Endothelial cell of umbilical vein (primary cell): ENCODE results near the gene PPP1R15B. TPM values are rescaled to one million over a fixed set of nuclear protein-coding genes. Genes with fewer than 3 reads are reported as not detected.

ENCODE experiments used
- BruUV-seq: library from RNA; stranded (reverse); fragments of 400-500 nt; replicated peaks from 2 replicates; lab custom pipeline; 2021; lab: Mats Ljungman, UMichigan
- CTCF ChIA-PET: fragments of 300-600, 350-600 bp; sonication (Branson Sonifier 250); formaldehyde crosslinking; loops from one replicate; lab custom pipeline; 2021; ENCODE audit warnings: antibody characterized with exemption, inconsistent platforms; lab: Charles Lee
- POLR2A ChIA-PET: fragments of 300-600, 350-600 bp; sonication (Branson Sonifier 250); formaldehyde crosslinking; loops from one replicate; lab custom pipeline; 2021; ENCODE audit warnings: antibody characterized with exemption, inconsistent platforms; lab: Charles Lee
- DNase-seq: peaks from one replicate; pipeline ENCODE4 v3.0.0-alpha.2; 2011; ENCODE audit warnings: low read depth, low spot score
- FAIRE-seq: peaks from 2 replicates; lab custom pipeline; 2011; peaks lifted over from hg19 to GRCh38; lab: Jason Lieb, UNC
- H2AFZ ChIP-seq: 2 replicates; pipeline ENCODE4 v1.6.0; 2012; ENCODE audit warnings: low read depth, low read length, control low read depth, inconsistent platforms
- H3K27ac ChIP-seq: 2 replicates; pipeline ENCODE4 v1.5.1; 2011; ENCODE audit warnings: low read depth, mild to moderate bottlenecking, control low read depth, low read length, moderate library complexity; ENCODE audit not compliant: insufficient read depth
- H3K27me3 ChIP-seq, 2 experiments: 2 replicates each; pipeline versions ENCODE4 v1.6.0 to v1.6.1; 2011; ENCODE audit warnings: low read length in 2 of 2, mixed read lengths in 1 of 2; ENCODE audit not compliant: control insufficient read depth in 2 of 2, insufficient read depth in 2 of 2
- H3K36me3 ChIP-seq, 2 experiments: 2 replicates in 1 of 2; 3 replicates in 1 of 2; pipeline ENCODE4 v1.5.1; 2011; ENCODE audit warnings: low read length in 2 of 2, mild to moderate bottlenecking in 1 of 2, moderate library complexity in 1 of 2; ENCODE audit not compliant: control insufficient read depth in 2 of 2, insufficient read depth in 2 of 2; ENCODE audit errors: extremely low read depth in 1 of 2
- H3K4me1 ChIP-seq: 3 replicates; pipeline ENCODE4 v1.5.1; 2011; ENCODE audit warnings: mild to moderate bottlenecking, low read length; ENCODE audit not compliant: control insufficient read depth, insufficient read depth; ENCODE audit errors: extremely low read depth
- H3K4me2 ChIP-seq: 2 replicates; pipeline ENCODE4 v1.6.1; 2011; ENCODE audit warnings: low read length, control low read depth, mixed read lengths; ENCODE audit not compliant: insufficient read depth
- H3K4me3 ChIP-seq, 3 experiments: fragments of 200-600 bp in 1 of 3; sonication (generic), shearing (Covaris generic) in 1 of 3; replicated peaks in 1 of 3; 2 replicates each; pipeline ENCODE4 v1.5.1; 2011 to 2016; ENCODE audit warnings: control low read depth in 3 of 3, low read length in 3 of 3, mild to moderate bottlenecking in 2 of 3, inconsistent platforms in 1 of 3, low read depth in 1 of 3, moderate library complexity in 1 of 3; ENCODE audit not compliant: insufficient read depth in 1 of 3
- H3K79me2 ChIP-seq: 2 replicates; pipeline ENCODE4 v1.6.0; 2012; ENCODE audit warnings: low read length, inconsistent platforms; ENCODE audit not compliant: control insufficient read depth, insufficient read depth
- H3K9ac ChIP-seq: replicated peaks from 2 replicates; pipeline ENCODE3; 2011; ENCODE audit warnings: low read length, control low read depth; ENCODE audit not compliant: insufficient read depth; ENCODE audit errors: extremely low read depth
- H3K9me1 ChIP-seq: replicated peaks from 3 replicates; pipeline ENCODE4 v1.6.0; 2011; ENCODE audit warnings: mild to moderate bottlenecking, low read length; ENCODE audit not compliant: control insufficient read depth, insufficient read depth; ENCODE audit errors: extremely low read depth
- H3K9me3 ChIP-seq: replicated peaks from 2 replicates; pipeline ENCODE4 v1.5.1; 2012; ENCODE audit warnings: low read length, inconsistent platforms; ENCODE audit not compliant: control insufficient read depth, insufficient read depth
- H4K20me1 ChIP-seq: replicated peaks from 2 replicates; pipeline ENCODE3; 2011; ENCODE audit warnings: mild to moderate bottlenecking, low read length; ENCODE audit not compliant: control insufficient read depth, insufficient read depth; ENCODE audit errors: extremely low read depth
- CTCF ChIP-seq, 2 donors: IDR thresholded peaks; 1 replicate in 1 of 2; 2 replicates in 1 of 2; pipeline ENCODE4 v1.5.1; 2011; ENCODE audit warnings: low read length in 2 of 2, mild to moderate bottlenecking in 2 of 2, moderate library complexity in 2 of 2, control low read depth in 1 of 2, inconsistent platforms in 1 of 2, low read depth in 1 of 2; ENCODE audit not compliant: insufficient read depth in 1 of 2; ENCODE audit errors: extremely low read depth in 1 of 2
- EZH2 ChIP-seq: IDR thresholded peaks from 2 replicates; pipeline ENCODE4 v1.6.1; 2012; ENCODE audit warnings: borderline replicate concordance, low read depth, mild to moderate bottlenecking, moderate library complexity, low read length, inconsistent platforms; ENCODE audit not compliant: severe bottlenecking
- FOS ChIP-seq: IDR thresholded peaks from 2 replicates; pipeline ENCODE4 v1.6.1; 2011; ENCODE audit warnings: mild to moderate bottlenecking, low read length, moderate library complexity, borderline replicate concordance; ENCODE audit not compliant: insufficient read depth
- GATA2 ChIP-seq: IDR thresholded peaks from 2 replicates; pipeline ENCODE4 v1.7.0; 2011; ENCODE audit warnings: low read depth, mild to moderate bottlenecking, moderate library complexity, mixed read lengths, low read length; ENCODE audit not compliant: insufficient read length, insufficient read depth
- JUN ChIP-seq: IDR thresholded peaks from 2 replicates; pipeline ENCODE4 v1.6.1; 2011; ENCODE audit warnings: borderline replicate concordance, low read depth; ENCODE audit not compliant: insufficient read length, insufficient read depth
- MAX ChIP-seq: IDR thresholded peaks from 2 replicates; pipeline ENCODE4 v1.6.1; 2011; ENCODE audit not compliant: insufficient read depth, insufficient read length
- MYC ChIP-seq: IDR thresholded peaks from one replicate; pipeline ENCODE4 v1.6.1; 2011; ENCODE audit warnings: mild to moderate bottlenecking, low read depth, low read length
- POLR2A ChIP-seq: IDR thresholded peaks from 2 replicates; pipeline ENCODE4 v1.6.1; 2012; ENCODE audit warnings: low read depth, mild to moderate bottlenecking, control low read depth, low read length
- POLR2AphosphoS5 ChIP-seq: IDR thresholded peaks from 2 replicates; pipeline ENCODE4 v1.6.1; 2012; ENCODE audit warnings: low read depth, mild to moderate bottlenecking, control low read depth, low read length, moderate library complexity; ENCODE audit not compliant: insufficient read depth
- dilution Hi-C: fragments of 300-500 bp; cut with MboI; formaldehyde crosslinking; loops from one replicate; pipeline ENCODE4 v1.15.0; 2019; ENCODE audit warnings: low sequenced_read_pairs; ENCODE audit not compliant: extremely low pct_ligation_motif_present
- intact Hi-C: fragments of 100-400 bp; cut with micrococcal nuclease; formaldehyde crosslinking; loops from one replicate; pipeline ENCODE4 v1.10.0; 2022
- polyA plus RNA-seq, 4 experiments: library from polyadenylated mRNA; depleted of rRNA in 3 of 4; stranded (reverse) in 3 of 4; unstranded in 1 of 4; fragments of >200 nt; gene quantifications; 2 replicates each; pipeline versions ENCODE4 v1.2.1 to v1.2.3, GENCODE V29; 2011 to 2012; ENCODE audit warnings: missing spikeins in 1 of 4
- total RNA-seq: library from RNA; stranded (reverse); gene quantifications from 2 replicates; pipeline ENCODE4 v1.2.3, GENCODE V29; 2021

PPP1R15B gene
- total and polyA plus RNA-seq, 2 donors (not counting 3 experiments of a cell fraction or from before 2014, with no cell fraction given) = 16.8 to 39.8 TPM

- CTCF ChIA-PET = interaction anchor here (1.1 to 9.5 kb wide), 11 partner anchors 11 to 198 kb away, joined by 3 to 318 read pairs (median 25); partner anchors contain the start of genes GOLT1A and REN
- BruUV-seq = no TSS peak
- H3K27me3 ChIP-seq = no peaks in the 10 kb centered on the region
- no peaks in the 10 kb centered on the region for H3K9me3 ChIP-seq
- no peaks in the 10 kb centered on the region for H3K79me2 ChIP-seq
- dilution Hi-C loops = no loop called here
- POLR2A ChIA-PET = interaction anchor here (0.5 to 3.0 kb wide), 3 partner anchors 10 to 103 kb away, joined by 3 to 8 read pairs (median 3); no protein-coding TSS in a partner anchor
- no peak overlapping the region for H2AFZ ChIP-seq
- H4K20me1 ChIP-seq = no peaks in the 10 kb centered on the region
- TF ChIP-seq EZH2 = no peak
- no peak for TF ChIP-seq POLR2AphosphoS5
- TF ChIP-seq JUN = no peak
- TF ChIP-seq FOS = no peak
- TF ChIP-seq MYC = no peak
- TF ChIP-seq CTCF (IDR thresholded peaks at IDR 0.05; ENCODE audit: extremely low read depth in 1 of 2, insufficient read depth in 1 of 2, low read depth in 1 of 2, low read length in 2 of 2) = no peak
- TF ChIP-seq GATA2 = no peak
- TF ChIP-seq MAX = no peak
- TF ChIP-seq POLR2A = no peak
- peak overlapping the region; percentile 18 for H3K27ac ChIP-seq
- no peak overlapping the region for H3K9ac ChIP-seq
- FAIRE-seq (no peak), DNase-seq (no peak)
- no peaks in the 10 kb centered on the region for H3K9me1 ChIP-seq
- peaks cover 55% of the 10 kb centered on the region for H3K4me1 ChIP-seq
- intact Hi-C loops = loop anchor here (5.0 kb wide), 1 partner anchor 289 kb away; the partner anchor contains the start of gene SOX13
- no peak overlapping the region for H3K4me3 ChIP-seq
- H3K36me3 ChIP-seq = no peaks in the 10 kb centered on the region
- H3K4me2 ChIP-seq = peak overlapping the region; percentile 36
These were observed 49.8 kb downstream of the PPP1R15B start for GRCh38 chr1:204361781-204362180.
